ENCODE data around the gene SULT1C4.

The SULT1C4 gene

GRCh38 chr2:108384662-108385393 lies 7.1 kb downstream of the SULT1C4 start:
- DNase-seq (ENCODE audit: extremely low read depth, low read depth) = no peak
- no peak for TF ChIP-seq CTCF (IDR thresholded peaks at IDR 0.05; ENCODE audit: low read depth, low read length, missing control alignments)
- no peak overlapping the region for H3K4me3 ChIP-seq (replicated peaks; ENCODE audit: low read depth, low read length)

DNA sequence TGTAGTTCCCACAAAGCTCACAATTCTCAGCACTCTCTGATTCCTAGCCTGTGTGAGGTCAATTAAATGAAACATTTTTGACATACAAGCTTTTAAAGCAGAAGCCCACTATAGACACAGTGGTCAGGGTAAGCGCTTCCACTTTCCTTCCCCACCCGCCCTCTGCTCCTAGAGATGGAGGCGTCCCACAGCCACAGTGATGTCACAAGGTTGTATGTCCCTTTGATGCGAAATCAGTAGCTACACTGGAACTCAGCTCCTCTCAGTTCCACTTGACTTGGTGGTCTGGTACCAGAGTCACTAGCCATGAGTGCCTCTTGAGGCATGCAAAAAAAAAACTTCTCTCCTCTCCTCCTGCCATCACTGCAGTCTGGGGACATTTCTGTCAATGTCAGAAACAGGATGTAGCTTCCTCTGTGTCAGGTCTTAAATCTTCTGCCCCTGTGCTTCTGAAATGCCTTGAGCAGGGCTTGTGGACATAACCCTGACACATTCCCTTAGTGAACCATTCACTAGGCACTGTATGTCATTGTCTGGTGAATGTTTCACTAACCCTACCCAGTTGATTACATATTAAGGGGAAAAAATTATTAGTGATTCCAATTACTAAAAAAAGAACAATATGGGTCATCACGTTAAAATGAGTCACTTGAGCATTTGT lies 7.8 kb downstream of the SULT1C4 start:
- no peak for DNase-seq (ENCODE audit: extremely low read depth, low read depth)
- TF ChIP-seq CTCF (IDR thresholded peaks at IDR 0.05; ENCODE audit: low read depth, low read length, missing control alignments) = no peak
- no peak overlapping the region for H3K4me3 ChIP-seq (replicated peaks; ENCODE audit: low read depth, low read length)

GRCh38 chr2:108388045-108388444 lies 10.3 kb downstream of the SULT1C4 start:
- TF ChIP-seq CTCF (IDR thresholded peaks at IDR 0.05; ENCODE audit: low read depth, low read length, missing control alignments) = no peak
- DNase-seq (ENCODE audit: extremely low read depth, low read depth) = no peak
- H3K4me3 ChIP-seq (replicated peaks; ENCODE audit: low read depth, low read length) = no peak overlapping the region

DNA sequence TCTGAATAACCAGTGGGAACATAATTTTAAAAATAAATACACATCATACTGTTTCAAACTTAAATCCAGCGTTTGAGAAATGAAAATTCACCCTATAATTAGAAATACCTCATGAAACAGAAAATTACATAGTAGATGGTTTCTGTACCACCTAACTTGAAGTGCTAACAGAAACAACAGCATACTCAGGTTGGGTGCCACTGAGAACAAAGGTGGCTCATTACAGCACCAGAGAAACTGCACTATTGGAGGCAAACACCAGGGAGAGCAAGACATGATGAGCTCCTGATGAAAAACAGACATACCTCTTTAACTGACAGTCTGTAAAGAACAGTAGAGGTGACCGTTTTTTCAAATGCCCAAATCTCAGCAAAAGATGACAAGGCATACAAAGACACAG lies 12.6 kb downstream of the SULT1C4 start:
- no peak for TF ChIP-seq CTCF (IDR thresholded peaks at IDR 0.05; ENCODE audit: low read depth, low read length, missing control alignments)
- no peak for DNase-seq (ENCODE audit: extremely low read depth, low read depth)
- H3K4me3 ChIP-seq (replicated peaks; ENCODE audit: low read depth, low read length) = no peak overlapping the region

DNA sequence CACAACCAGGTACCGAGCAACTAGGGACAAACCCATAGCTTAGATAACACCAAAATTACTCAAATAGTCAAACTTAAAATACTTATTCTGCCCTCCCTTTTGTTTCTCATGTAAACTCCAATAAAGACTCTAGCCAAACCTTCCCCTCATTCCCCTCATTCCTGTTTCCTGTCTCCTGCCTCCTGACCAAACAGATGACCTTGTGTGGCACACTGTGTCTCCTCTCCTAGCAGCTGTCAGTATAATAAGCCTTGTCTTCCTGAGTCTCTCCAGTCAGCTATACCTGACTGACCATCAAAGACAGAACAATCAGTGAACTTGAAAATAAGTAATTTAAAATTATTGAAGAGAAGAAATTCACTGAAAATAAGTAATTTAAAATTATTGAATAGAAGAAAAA lies 14.3 kb downstream of the SULT1C4 start:
- no peak for DNase-seq (ENCODE audit: extremely low read depth, low read depth)
- no peak for TF ChIP-seq CTCF (IDR thresholded peaks at IDR 0.05; ENCODE audit: low read depth, low read length, missing control alignments)
- no peak overlapping the region for H3K4me3 ChIP-seq (replicated peaks; ENCODE audit: low read depth, low read length)

DNA sequence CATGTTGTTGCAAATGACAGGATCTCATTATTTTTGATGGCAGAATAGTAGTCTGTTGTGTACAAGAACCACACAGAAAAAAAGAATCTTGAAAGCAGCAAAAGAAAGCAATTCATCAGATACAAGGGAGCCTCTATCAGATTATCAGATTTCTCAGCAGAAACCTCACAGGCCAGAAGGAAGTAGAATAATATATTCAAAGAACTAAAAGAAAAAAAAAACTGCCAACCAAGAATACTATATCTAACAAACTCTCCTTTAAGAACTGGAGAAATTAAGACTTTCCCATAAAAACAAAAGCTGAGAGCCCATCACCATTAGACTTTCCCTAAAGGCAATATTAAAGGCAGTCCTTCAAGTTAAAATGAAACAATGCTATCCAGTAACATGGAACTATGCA lies 15.4 kb downstream of the SULT1C4 start:
- no peak for TF ChIP-seq CTCF (IDR thresholded peaks at IDR 0.05; ENCODE audit: low read depth, low read length, missing control alignments)
- no peak for DNase-seq (ENCODE audit: extremely low read depth, low read depth)
- H3K4me3 ChIP-seq (replicated peaks; ENCODE audit: low read depth, low read length) = no peak overlapping the region
